PC-9 (cell line): ENCODE measurements around the gene SASH3.

Experiments used
- EZH2 ChIP-seq: fragments of 200-600 bp; sonication (generic); IDR thresholded peaks from 2 replicates; pipeline ENCODE4 v1.8.0; 2017; ENCODE audit warnings: antibody characterized with exemption, low read depth
- TF ChIP-seq, protein P1 (sequence below): fragments of 200-600 bp; sonication (generic); conservative IDR thresholded peaks from 2 replicates; pipeline ENCODE4 v1.6.1; 2017; ENCODE audit warnings: mixed run types, antibody characterized with exemption, mild to moderate bottlenecking, moderate library complexity

DNA sequence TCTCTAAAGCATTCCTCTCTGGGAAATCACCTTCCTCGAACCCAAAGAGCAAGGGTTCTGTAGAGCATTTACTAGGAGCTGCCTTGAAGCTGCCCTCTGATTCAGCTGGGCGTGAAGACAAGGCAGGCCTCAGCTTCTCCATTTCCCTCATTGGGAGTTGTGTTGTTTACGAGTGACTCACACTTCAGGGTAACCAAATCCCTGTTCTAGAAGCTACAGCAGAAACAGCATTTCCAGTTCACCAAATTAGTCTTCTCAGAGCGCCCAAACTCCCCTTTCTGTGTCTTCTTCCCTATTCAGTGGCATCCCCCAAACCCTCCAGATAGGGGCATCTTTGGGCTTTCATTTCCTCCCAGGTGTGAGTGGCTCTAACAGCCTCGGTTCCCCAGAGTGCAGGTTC, 41.8 kb upstream of the SASH3 start:
- TF ChIP-seq, protein P1, sequence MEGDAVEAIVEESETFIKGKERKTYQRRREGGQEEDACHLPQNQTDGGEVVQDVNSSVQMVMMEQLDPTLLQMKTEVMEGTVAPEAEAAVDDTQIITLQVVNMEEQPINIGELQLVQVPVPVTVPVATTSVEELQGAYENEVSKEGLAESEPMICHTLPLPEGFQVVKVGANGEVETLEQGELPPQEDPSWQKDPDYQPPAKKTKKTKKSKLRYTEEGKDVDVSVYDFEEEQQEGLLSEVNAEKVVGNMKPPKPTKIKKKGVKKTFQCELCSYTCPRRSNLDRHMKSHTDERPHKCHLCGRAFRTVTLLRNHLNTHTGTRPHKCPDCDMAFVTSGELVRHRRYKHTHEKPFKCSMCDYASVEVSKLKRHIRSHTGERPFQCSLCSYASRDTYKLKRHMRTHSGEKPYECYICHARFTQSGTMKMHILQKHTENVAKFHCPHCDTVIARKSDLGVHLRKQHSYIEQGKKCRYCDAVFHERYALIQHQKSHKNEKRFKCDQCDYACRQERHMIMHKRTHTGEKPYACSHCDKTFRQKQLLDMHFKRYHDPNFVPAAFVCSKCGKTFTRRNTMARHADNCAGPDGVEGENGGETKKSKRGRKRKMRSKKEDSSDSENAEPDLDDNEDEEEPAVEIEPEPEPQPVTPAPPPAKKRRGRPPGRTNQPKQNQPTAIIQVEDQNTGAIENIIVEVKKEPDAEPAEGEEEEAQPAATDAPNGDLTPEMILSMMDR, result no peak
- TF ChIP-seq EZH2, result no peak
